ENCODE results near the gene C15orf40.

DNA sequence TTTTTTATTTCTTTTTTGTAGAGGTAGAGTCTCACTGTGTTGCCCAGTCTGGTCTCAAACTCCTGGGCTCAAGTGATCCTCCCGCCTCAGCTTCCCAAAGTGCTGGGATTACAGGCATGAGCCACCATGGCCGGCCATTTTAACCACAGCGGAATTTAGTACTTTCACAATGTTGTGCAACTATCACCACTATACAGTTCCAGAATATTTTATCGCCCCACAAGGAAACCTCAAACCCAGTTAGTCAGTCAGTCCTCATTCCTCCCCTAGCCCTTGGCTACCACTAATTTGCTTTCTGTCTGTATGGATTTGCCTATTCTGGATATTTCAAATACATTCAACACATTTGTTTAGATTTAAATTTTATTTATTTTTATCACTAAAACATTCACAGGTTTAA, 43.4 kb downstream of the C15orf40 start:
- TF ChIP-seq POLR2A (IDR thresholded peaks at IDR 0.05; ENCODE audit: low read length) = no peak
- TF ChIP-seq GATA1 (IDR thresholded peaks at IDR 0.05; ENCODE audit: low read depth, low read length) = no peak
